Esophagus muscularis mucosa (tissue), 4 donors: Measurements from ENCODE around the gene CPA2.

Experiments used
- EP300 ChIP-seq: sonication (generic); formaldehyde crosslinking; IDR thresholded peaks from one replicate; pipeline ENCODE4 v1.6.1; 2017; ENCODE audit warnings: antibody characterized with exemption
- POLR2A ChIP-seq: fragments of 450-650 bp; IDR thresholded peaks from one replicate; pipeline ENCODE4 v1.6.1; 2017; ENCODE audit warnings: antibody characterized with exemption, moderate library complexity, mild to moderate bottlenecking, low read depth
- POLR2AphosphoS5 ChIP-seq, 2 donors: sonication (generic); formaldehyde crosslinking; IDR thresholded peaks; one replicate each; pipeline ENCODE4 v1.6.1; 2017; ENCODE audit warnings: antibody characterized with exemption in 2 of 2
- TF ChIP-seq, protein P1 (sequence below), 3 experiments: fragments of 200-600 bp in 2 of 3; fragments of 450-650 bp in 1 of 3; sonication (generic) in 2 of 3; IDR thresholded peaks; one replicate each; pipeline ENCODE4 v1.5.1; 2017 to 2019; ENCODE audit warnings: antibody characterized with exemption in 3 of 3, mild to moderate bottlenecking in 2 of 3, moderate library complexity in 1 of 3

DNA sequence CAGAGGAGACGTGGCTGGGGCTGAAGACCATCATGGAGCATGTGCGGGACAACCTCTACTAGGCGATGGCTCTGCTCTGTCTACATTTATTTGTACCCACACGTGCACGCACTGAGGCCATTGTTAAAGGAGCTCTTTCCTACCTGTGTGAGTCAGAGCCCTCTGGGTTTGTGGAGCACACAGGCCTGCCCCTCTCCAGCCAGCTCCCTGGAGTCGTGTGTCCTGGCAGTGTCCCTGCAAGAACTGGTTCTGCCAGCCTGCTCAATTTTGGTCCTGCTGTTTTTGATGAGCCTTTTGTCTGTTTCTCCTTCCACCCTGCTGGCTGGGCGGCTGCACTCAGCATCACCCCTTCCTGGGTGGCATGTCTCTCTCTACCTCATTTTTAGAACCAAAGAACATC lies 56.0 kb downstream of the CPA2 start:
- TF ChIP-seq EP300 (no peak), POLR2AphosphoS5 (IDR thresholded peaks at IDR 0.05) (no peak), POLR2A (no peak)
- TF ChIP-seq, protein P1, sequence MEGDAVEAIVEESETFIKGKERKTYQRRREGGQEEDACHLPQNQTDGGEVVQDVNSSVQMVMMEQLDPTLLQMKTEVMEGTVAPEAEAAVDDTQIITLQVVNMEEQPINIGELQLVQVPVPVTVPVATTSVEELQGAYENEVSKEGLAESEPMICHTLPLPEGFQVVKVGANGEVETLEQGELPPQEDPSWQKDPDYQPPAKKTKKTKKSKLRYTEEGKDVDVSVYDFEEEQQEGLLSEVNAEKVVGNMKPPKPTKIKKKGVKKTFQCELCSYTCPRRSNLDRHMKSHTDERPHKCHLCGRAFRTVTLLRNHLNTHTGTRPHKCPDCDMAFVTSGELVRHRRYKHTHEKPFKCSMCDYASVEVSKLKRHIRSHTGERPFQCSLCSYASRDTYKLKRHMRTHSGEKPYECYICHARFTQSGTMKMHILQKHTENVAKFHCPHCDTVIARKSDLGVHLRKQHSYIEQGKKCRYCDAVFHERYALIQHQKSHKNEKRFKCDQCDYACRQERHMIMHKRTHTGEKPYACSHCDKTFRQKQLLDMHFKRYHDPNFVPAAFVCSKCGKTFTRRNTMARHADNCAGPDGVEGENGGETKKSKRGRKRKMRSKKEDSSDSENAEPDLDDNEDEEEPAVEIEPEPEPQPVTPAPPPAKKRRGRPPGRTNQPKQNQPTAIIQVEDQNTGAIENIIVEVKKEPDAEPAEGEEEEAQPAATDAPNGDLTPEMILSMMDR (IDR thresholded peaks at IDR 0.05): no peak
